Activated CD4-positive, alpha-beta memory T cell treated with anti-CD3 and anti-CD28 coated beads, Interleukin-2, amount 10 ng/mL, durations not matched to agents 7 days and 5 days (primary cell): ENCODE data around the gene HDAC5. TPM values are rescaled to one million over a fixed set of nuclear protein-coding genes. Genes with fewer than 3 reads are reported as not detected.

Experiments used
- CTCF ChIA-PET: fragments of 350-600 bp; sonication (Branson Sonifier 250); formaldehyde crosslinking; loops from one replicate; lab custom pipeline; 2021; ENCODE audit warnings: antibody characterized with exemption, inconsistent platforms; lab: Charles Lee
- POLR2A ChIA-PET: fragments of 350-600 bp; sonication (Branson Sonifier 250); formaldehyde crosslinking; loops from one replicate; lab custom pipeline; 2021; ENCODE audit warnings: antibody characterized with exemption; lab: Charles Lee
- DNase-seq: peaks from one replicate; pipeline ENCODE4 v3.0.0-alpha.2; 2020
- H3K27ac Mint-ChIP-seq: one replicate; pipeline ENCODE4 v1.8.0; 2021; ENCODE audit warnings: mild to moderate bottlenecking, mixed read lengths
- H3K27me3 Mint-ChIP-seq: one replicate; pipeline ENCODE4 v1.8.0; 2021; ENCODE audit warnings: mixed read lengths
- H3K36me3 Mint-ChIP-seq: one replicate; pipeline ENCODE4 v1.8.0; 2021; ENCODE audit warnings: low read depth, mixed read lengths
- H3K4me1 Mint-ChIP-seq: one replicate; pipeline ENCODE4 v1.8.0; 2021; ENCODE audit warnings: mixed read lengths
- H3K4me3 Mint-ChIP-seq: one replicate; pipeline ENCODE4 v1.8.0; 2021; ENCODE audit warnings: mild to moderate bottlenecking, mixed read lengths
- H3K9me3 Mint-ChIP-seq: one replicate; pipeline ENCODE4 v1.8.0; 2021; ENCODE audit warnings: mixed read lengths
- total RNA-seq, 2 experiments: library from RNA; stranded (reverse); gene quantifications; one replicate each; pipeline ENCODE4 v1.2.3, GENCODE V29; 2021

The HDAC5 gene
- total RNA-seq, 2 experiments from 2014 or later, result 42.2 to 42.7 TPM

DNA sequence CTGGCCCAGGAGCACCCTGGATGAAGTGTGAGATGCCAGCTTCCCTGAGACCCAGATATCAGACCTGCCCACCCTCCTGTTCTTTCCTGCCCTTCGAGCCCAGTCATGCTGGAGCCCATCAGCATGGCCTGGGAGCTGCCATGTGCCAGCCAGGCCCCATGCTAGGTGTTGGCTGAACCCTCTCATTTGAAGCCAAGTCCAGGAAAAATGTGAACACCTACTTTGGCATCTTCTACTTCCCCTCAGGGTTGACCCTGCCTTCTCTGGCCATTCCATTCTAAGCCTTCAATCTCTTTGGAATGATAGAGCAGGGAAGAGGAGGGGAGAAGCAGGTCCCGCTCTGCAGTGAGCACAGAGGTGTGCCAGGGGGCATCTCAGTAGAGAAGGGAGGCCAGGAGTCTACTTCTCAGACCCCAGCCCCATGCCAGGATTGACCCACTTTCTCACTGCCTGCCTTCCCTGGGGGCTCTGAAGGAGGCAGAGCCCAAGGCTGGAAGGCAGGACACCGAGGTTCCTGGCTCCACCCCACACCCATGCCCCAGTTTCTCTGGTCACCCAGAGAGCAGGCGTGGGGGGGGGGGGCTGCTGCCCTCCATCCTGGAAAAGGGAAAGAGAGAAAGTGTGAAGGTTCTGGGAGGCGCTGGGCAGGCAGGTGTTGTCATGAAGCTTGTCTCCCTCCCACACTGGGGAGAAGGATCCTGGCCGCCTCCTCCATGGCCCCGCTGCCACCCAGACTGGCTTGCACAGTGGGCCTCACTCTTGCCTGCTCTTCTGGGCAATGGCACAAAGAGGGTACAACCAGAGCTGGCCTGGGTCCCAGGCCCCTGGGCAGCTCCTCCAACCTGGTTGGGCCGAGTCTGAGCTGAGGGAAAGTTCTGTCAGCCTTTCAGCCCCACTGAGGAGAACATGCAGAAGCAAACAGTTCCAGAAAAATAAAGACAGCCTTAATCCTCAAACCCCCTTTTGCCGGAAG is 9.3 kb downstream of the HDAC5 start:
- POLR2A ChIA-PET, result interaction anchor here (2.3 kb wide), 1 partner anchor 9 kb away, joined by 11 read pairs; the partner anchor contains the start of gene HDAC5
- H3K27ac Mint-ChIP-seq, result no peak overlapping the region
- DNase-seq, result no peak
- CTCF ChIA-PET, result interaction anchor here (1.5 to 1.9 kb wide), 2 partner anchors 9 to 30 kb away, joined by 3 to 11 read pairs; no protein-coding TSS in a partner anchor
- H3K9me3 Mint-ChIP-seq, result no peaks in the 10 kb centered on the region
- no peak overlapping the region for H3K4me3 Mint-ChIP-seq
- peaks cover 3% of the 10 kb centered on the region for H3K36me3 Mint-ChIP-seq
- no peaks in the 10 kb centered on the region for H3K27me3 Mint-ChIP-seq
- H3K4me1 Mint-ChIP-seq, result peaks cover 5% of the 10 kb centered on the region

DNA sequence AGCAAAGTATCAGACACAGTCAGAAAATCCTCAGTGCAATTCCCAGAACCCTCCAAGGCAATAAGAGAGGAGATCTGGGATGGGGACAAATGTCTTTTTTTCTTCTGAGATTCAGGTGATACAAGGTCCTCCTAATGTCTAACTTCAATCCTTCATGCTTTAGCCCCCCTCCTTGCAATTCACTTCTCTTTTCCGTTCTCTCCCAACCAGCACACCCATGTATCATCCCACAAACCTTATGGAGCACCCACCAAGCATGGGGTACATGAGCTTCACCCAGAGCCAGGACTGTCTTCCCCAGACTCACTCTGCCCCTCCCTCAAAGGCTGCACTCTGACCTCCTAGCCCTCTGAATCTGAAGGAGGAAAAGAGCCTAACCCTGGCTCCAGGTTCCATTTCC is 10.1 kb downstream of the HDAC5 start:
- peaks cover 3% of the 10 kb centered on the region for H3K36me3 Mint-ChIP-seq

DNA sequence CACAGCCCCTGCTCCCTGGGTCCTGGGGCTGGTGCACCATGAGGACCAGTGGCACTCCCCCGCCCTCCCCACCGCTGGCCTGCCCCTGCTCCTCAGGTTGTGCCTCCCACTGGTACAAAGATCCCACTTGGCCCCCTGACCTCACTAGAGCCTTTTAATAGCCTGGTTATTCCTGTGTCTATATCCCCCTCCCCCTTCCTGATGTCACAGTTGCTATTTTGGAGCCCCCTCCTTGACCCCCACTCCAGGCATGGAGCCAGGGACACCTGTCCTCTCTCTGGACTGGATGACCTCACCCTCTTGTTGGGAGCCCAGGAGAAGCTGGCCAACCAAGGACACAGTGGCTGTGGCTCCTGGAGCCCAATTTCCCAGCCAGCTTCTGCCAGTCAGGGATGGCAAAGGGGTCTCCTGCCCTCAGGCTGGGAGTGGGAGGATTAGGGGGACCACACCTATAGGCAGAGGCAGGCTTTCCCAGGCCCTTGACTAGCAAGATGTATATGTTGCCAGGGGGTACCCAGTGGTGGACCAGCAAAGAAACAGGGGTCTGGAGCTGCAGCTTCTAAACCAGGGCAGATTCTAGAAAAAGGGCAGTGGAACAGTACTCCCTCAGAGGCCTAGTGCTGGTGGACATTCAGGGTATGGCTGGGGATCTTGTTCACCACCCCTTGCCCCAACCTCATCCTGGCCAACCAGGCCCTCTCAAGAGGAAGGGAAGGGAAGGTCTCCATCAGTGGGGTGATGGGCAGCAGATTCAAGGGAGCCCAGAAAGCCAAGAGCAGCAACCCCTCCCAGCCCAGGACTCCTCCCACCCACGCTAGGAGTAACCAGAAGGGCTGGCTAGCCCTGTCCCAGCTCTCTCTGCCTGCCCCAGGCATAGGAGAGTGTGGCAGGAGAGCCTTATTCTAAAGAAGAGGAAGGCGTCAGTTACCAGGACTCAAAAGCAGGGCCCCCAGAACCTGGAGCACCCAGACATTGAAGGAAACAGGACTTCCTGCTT is 10.9 kb downstream of the HDAC5 start:
- no peaks in the 10 kb centered on the region for H3K27me3 Mint-ChIP-seq
- H3K36me3 Mint-ChIP-seq, result peaks cover 3% of the 10 kb centered on the region
- CTCF ChIA-PET, result interaction anchor here (0.8 kb wide), 1 partner anchor 11 kb away, joined by 3 read pairs; the partner anchor contains the start of gene HDAC5
- H3K9me3 Mint-ChIP-seq, result no peaks in the 10 kb centered on the region
- peaks cover 5% of the 10 kb centered on the region for H3K4me1 Mint-ChIP-seq
- H3K4me3 Mint-ChIP-seq, result no peak overlapping the region
- no peak overlapping the region for H3K27ac Mint-ChIP-seq
- POLR2A ChIA-PET, result interaction anchor here (2.8 kb wide), 1 partner anchor 10 kb away, joined by 12 read pairs; the partner anchor contains the start of gene HDAC5
- no peak for DNase-seq

More for the DNA sequence above, 10.1 kb downstream of the HDAC5 start:
- no peak for DNase-seq
- Mint-ChIP-seq H3K9me3 (no peaks in the 10 kb centered on the region), H3K27me3 (no peaks in the 10 kb centered on the region), H3K27ac (no peak overlapping the region), H3K4me1 (peaks cover 5% of the 10 kb centered on the region), H3K4me3 (no peak overlapping the region)
- ChIA-PET CTCF (no interaction called here), POLR2A (interaction anchor here (2.8 kb wide), 1 partner anchor 10 kb away, joined by 12 read pairs; the partner anchor contains the start of gene HDAC5)

DNA sequence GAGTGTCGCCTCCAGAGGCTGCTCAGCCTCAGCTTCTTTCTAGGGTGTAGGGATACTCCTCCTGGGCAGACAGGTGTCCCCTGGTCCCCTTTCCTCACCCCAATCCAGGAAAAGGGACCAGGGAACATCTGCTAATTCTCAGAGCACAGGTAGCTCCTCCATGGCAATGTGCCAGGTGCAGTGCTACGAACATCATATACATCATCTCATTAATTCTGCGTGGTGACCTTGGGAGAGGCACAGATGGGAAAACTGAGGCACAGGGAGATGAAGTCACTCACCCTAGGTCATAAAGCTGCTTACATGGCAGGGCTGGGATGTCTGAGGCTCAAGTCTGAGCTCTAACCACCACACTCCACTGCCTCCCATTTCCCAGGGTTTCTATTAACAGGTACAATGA is 11.7 kb downstream of the HDAC5 start:
- Mint-ChIP-seq H3K4me3 (no peak overlapping the region), H3K36me3 (peaks cover 3% of the 10 kb centered on the region), H3K27ac (no peak overlapping the region), H3K9me3 (no peaks in the 10 kb centered on the region), H3K27me3 (no peaks in the 10 kb centered on the region), H3K4me1 (peaks cover 5% of the 10 kb centered on the region)
- no peak for DNase-seq
- ChIA-PET POLR2A (interaction anchor here (2.8 kb wide), 1 partner anchor 11 kb away, joined by 12 read pairs; the partner anchor contains the start of gene HDAC5), CTCF (interaction anchor here (0.6 kb wide), 1 partner anchor 42 kb away, joined by 4 read pairs; no protein-coding TSS in a partner anchor)

DNA sequence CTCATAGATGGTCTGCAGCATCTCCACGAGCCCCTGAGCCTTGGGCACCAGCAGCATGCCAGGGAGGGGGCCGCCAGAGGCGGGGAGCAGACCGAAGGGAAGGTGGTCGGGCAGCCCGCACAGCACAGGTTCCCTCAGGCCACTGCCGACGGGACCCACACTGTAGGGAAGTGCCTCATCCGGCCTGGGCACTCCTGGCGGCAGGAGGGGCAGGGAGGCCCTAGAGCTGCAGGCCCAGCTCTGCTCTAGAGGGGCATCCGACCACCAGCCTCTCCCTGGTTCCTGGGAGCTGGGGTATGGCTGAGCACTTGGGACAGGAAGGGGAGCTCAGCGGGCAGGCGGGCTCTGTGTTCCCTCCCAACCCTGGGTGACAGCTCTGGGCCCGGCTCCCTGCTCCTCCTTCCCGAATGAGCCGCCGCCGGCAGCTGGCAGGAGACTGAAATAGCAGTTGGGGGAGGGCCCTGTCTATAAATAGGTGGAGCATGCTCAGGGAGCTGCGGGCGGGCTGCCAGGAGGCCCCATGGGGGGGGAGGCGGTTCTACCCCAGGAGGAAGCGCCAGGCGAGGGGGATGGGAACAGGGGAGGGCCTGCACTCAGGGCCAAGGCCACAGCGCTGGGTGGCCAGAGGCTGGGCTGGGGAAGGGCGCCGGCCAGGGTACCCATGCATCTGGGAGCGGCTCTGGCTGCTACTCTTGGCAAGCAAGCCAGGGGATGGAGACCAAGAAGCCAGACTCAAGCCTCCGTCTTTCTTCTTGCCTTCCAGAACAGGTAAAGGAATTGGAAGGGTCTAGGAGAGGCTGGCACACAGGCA is 12.4 kb downstream of the HDAC5 start:
- Mint-ChIP-seq H3K4me3 (no peak overlapping the region), H3K27me3 (no peaks in the 10 kb centered on the region), H3K9me3 (no peaks in the 10 kb centered on the region), H3K4me1 (peaks cover 5% of the 10 kb centered on the region), H3K36me3 (peaks cover 3% of the 10 kb centered on the region), H3K27ac (no peak overlapping the region)
- DNase-seq, result peak; percentile 43
- ChIA-PET POLR2A (interaction anchor here (2.8 kb wide), 1 partner anchor 12 kb away, joined by 12 read pairs; the partner anchor contains the start of gene HDAC5), CTCF (interaction anchor here (0.6 kb wide), 2 partner anchors 41 to 252 kb away, joined by 3 to 4 read pairs; no protein-coding TSS in a partner anchor)

DNA sequence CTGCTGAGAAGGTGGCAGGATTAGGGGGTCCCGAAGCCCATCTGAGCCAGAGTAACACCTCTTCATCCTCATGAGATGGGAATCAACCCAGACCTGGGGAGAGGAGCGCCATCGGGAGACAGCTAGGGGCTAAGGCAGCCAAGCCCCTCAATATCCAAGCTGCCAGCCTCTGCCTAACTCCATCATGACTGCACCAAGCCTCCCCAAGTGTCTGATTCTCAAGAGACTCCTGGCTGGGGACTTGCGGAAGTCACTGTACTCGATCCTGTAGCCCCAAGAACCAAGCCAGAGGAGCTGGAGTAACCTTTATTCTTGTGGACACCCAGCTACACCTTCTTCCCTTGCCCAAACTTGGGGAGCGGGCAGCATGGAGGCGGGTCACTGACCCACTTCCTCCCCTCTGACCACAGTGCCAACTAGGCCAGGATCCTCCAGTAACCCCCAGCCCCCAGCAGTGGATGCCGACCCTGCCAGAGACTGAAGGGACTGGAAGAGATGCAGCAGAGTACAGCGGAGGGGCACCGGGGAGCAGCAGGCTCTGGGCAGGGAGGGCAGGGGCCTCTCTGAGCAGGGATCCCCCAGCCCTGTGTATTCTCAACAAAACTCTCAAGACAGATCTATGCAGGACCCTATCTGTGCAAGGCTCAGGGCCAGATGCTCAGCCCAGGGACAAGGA is 13.3 kb downstream of the HDAC5 start:
- CTCF ChIA-PET, result interaction anchor here (0.5 to 1.0 kb wide), 2 partner anchors 13 to 434 kb away, joined by 3 read pairs; partner anchors contain the start of gene HDAC5
- Mint-ChIP-seq H3K4me3 (no peak overlapping the region), H3K9me3 (no peaks in the 10 kb centered on the region), H3K27ac (no peak overlapping the region), H3K4me1 (peaks cover 5% of the 10 kb centered on the region), H3K36me3 (peaks cover 3% of the 10 kb centered on the region), H3K27me3 (no peaks in the 10 kb centered on the region)
- POLR2A ChIA-PET, result interaction anchor here (1.6 kb wide), 1 partner anchor 12 kb away, joined by 8 read pairs; no protein-coding TSS in a partner anchor
- no peak for DNase-seq

DNA sequence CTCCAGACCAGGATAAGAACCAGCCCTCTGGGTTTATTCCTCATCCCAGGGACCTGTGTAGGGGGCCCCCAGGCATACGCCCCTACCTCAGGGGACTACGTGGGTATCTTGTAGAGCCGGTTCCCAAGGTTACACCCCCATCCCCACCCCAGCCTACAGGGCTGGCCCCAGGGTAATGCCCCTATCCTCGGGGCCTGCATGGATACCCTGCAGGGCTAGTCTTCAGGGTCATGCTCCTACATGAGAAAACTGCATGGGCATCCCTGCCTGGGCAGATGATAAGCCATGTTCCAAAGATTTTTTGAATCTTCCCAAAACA is 14.2 kb downstream of the HDAC5 start:
- no peak overlapping the region for H3K27ac Mint-ChIP-seq
- peaks cover 5% of the 10 kb centered on the region for H3K4me1 Mint-ChIP-seq
- peaks cover 3% of the 10 kb centered on the region for H3K36me3 Mint-ChIP-seq
- H3K9me3 Mint-ChIP-seq, result no peaks in the 10 kb centered on the region
- no peak overlapping the region for H3K4me3 Mint-ChIP-seq
- no peak for DNase-seq
- CTCF ChIA-PET, result interaction anchor here (0.6 kb wide), 1 partner anchor 63 kb away, joined by 3 read pairs; no protein-coding TSS in a partner anchor
- POLR2A ChIA-PET, result interaction anchor here (1.6 kb wide), 1 partner anchor 13 kb away, joined by 8 read pairs; no protein-coding TSS in a partner anchor
- no peaks in the 10 kb centered on the region for H3K27me3 Mint-ChIP-seq

DNA sequence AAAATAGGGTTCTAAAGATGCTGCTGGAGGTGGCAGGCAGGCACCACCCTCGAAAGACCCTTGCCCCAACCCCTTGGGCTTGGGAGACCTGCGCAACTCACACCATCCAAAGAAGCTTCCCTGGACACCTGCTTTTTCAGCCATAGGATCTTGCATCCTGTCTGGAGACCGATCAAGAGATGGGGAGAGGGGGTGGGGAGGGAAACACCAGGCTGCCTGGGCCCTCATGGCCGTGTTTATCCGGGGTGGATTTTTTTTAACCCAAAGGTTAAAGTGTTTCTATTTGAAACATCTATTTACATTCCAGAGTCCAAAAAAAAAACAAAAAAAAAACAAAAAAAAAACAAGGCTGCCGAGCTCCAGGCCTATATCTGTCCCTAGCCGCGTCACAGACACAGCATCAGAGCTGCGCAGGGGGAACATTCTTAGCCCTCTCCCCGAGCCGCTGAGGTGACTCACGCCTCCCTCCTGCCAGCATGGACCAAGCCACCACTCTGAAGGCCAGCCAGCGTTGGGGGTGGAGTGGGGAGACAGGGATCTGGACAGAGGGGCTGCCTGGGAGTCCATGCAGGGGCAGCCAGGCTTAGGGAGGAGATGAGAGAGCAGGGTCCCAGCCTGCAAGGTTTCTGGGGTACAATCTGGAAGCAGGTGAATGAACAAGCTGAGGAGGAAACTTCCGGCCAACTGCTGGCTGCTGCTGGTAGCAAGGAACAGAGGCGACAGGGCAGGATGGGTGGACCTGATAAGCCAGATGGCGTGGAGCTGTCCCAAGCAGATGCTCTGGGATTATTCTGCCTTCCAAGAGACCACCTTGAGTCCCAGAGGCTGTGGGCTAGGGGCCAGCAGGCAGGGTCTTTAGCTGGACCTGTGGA is 14.8 kb downstream of the HDAC5 start:
- no peaks in the 10 kb centered on the region for H3K9me3 Mint-ChIP-seq
- no peaks in the 10 kb centered on the region for H3K27me3 Mint-ChIP-seq

DNA sequence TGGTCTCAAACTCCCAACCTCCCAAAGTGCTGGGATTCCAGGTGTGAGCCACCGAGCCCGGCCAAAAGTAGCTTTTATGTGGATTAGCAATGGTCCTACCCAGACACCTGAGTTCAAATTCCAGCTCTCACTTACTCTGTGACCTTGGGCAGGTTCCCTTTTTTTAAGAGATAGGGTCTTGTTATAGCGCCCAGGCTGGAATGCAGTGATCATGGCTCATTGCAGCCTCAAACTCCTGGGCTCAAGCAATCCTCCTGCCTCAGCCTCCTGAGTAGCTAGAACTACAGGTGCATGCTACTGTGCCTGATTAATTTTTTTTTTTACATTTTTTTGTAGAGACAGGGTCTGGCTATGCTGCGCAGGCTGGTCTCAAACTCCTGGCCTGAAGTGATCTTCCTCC is 16.6 kb downstream of the HDAC5 start:
- Mint-ChIP-seq H3K4me1 (peaks cover 4% of the 10 kb centered on the region), H3K27ac (no peak overlapping the region), H3K27me3 (no peaks in the 10 kb centered on the region), H3K4me3 (no peak overlapping the region), H3K36me3 (no peaks in the 10 kb centered on the region), H3K9me3 (no peaks in the 10 kb centered on the region)
- ChIA-PET POLR2A (interaction anchor here (0.6 to 1.1 kb wide), 2 partner anchors 41 to 1273 kb away, joined by 3 read pairs; no protein-coding TSS in a partner anchor), CTCF (interaction anchor here (0.6 to 1.7 kb wide), 3 partner anchors 9 to 223 kb away, joined by 3 to 5 read pairs (median 4); partner anchors contain the start of gene HDAC5)
- DNase-seq, result no peak

More for the DNA sequence above, 14.8 kb downstream of the HDAC5 start:
- peaks cover 5% of the 10 kb centered on the region for H3K4me1 Mint-ChIP-seq
- ChIA-PET CTCF (interaction anchor here (0.6 kb wide), 1 partner anchor 63 kb away, joined by 3 read pairs; no protein-coding TSS in a partner anchor), POLR2A (interaction anchor here (1.6 kb wide), 1 partner anchor 14 kb away, joined by 8 read pairs; no protein-coding TSS in a partner anchor)
- no peak overlapping the region for H3K27ac Mint-ChIP-seq
- no peak for DNase-seq
- no peak overlapping the region for H3K4me3 Mint-ChIP-seq
- H3K36me3 Mint-ChIP-seq, result peaks cover 3% of the 10 kb centered on the region

DNA sequence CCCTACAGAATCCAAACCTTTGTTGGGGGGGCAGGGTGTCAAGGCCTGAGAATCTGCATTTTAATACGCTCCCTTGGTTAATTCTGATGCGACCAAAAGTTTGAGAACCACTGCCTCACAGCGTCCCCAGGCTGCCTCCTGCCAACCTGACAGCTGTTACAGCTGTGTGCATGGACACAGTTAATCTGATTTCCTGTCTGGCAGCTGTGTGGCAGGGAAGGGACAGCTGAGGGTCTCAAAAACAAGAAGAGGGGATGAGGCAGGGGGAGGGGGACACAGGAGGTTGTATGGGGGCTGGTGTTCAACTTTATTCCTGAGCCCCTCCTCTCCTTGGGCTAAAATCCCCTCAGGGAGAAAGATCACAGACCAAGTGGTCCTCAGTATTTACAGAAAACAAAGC is 17.5 kb downstream of the HDAC5 start:
- ChIA-PET POLR2A (no interaction called here), CTCF (interaction anchor here (1.5 to 1.7 kb wide), 2 partner anchors 10 to 18 kb away, joined by 4 to 5 read pairs; partner anchors contain the start of gene HDAC5)
- Mint-ChIP-seq H3K27me3 (no peaks in the 10 kb centered on the region), H3K9me3 (no peaks in the 10 kb centered on the region), H3K4me3 (no peak overlapping the region), H3K4me1 (peaks cover under 1% of the 10 kb centered on the region), H3K36me3 (no peaks in the 10 kb centered on the region), H3K27ac (no peak overlapping the region)
- no peak for DNase-seq
